Skeletal muscle cell (primary cell): ENCODE results near the gene TSPAN6.

Experiments used
- DNase-seq: peaks from one replicate; pipeline ENCODE4 v3.0.0-alpha.2; 2010; ENCODE audit warnings: low read depth
- H3K4me3 ChIP-seq: 2 replicates; pipeline ENCODE4 v1.5.1; 2011; ENCODE audit warnings: low read depth, mild to moderate bottlenecking, control low read depth, low read length, moderate library complexity

Gene TSPAN6

DNA sequence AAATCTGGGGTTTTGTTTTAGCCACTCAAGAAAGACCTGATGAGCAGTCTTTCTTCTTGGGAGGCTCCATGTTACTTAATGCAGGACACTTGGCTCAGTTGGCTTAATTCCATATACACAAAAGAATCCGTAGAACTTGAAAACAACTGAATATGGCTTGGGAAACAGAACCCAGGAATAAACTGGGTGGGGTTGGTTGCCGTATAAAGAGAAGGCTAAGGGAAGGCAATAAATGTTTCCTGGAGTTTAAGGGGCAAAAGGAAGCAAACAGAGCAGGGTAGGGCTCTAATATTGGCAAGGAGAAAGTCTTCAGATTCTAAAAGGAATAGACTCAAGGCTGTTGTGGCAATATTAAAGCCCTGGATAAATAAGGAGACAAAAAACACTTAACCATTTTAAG is 43.5 kb downstream of the TSPAN6 start:
- no peak for DNase-seq
- no peak overlapping the region for H3K4me3 ChIP-seq

DNA sequence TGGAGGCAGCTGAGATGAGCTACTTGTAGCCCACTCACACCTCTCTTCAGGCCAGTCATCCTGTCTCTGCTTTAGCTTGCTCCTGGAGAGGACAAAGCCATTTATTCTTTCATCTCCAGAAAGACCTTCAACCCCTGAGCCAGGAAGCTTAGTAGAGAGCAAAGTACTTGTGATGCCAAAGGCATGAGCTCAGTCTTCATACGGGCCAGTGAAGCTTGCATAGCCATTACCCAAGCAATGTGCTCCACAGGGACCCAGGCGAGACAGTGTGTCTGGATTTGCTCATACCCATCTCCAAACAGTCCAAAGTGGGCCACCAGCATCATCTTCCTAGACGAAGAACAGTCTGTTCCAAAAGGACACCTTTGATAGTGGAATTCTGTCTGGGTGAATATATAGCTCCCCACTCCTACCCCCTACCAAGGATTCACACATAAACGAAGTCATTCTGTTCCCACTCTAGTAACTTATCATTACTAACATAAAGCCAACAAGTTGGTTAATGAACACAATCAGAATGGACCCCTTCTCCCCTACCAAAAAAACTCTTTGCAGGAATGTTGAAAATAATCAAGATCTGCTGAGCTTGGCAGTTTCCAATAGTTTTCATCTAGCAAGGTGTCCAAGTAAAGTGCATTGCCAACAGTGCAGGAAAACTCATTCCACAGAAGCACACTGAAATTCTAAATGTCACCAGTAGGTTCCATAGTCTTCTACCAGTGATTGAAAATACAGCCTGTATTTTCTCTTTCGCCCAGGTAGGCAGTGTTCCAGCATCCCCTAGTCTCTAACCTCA is 45.2 kb downstream of the TSPAN6 start:
- DNase-seq, result no peak
- no peak overlapping the region for H3K4me3 ChIP-seq

DNA sequence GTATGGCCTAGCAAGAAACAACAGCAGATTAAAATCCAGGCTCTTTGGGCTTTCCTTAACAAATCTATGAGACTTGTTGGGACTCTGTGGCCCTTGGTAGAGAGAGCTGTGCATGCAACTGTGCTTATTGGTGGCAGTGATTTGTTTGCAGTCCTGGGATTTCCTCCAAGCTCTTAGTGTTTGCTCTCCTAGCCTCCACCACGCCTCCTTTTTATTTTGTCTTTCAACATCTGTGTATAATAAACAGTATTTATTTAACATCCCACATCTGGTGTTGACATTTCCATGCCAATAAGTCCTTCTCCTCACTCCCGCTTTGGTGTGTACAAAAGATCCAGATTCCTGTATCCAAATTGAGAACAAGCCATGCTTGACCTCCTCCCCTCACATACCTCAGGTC is 48.7 kb downstream of the TSPAN6 start:
- no peak for DNase-seq
- no peak overlapping the region for H3K4me3 ChIP-seq

DNA sequence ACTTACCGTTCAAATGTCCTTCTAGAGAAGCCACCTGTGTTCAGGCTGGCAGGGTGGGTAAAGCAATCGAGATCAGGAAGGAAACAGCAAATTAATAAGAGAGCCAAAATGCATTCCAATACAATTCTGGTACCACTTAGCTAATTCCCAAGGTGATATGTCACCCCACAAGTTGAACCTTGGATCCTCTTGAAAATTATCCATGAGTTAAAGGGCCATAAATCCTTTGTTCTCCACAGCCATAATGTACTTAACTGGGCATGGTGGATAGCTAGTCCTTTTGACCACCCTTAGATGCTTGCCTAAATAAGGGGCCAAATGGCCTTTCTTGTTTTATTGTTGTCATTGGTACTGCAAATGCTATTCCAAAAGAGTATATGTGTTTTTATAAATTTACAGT is 49.9 kb downstream of the TSPAN6 start:
- no peak overlapping the region for H3K4me3 ChIP-seq
- no peak for DNase-seq

DNA sequence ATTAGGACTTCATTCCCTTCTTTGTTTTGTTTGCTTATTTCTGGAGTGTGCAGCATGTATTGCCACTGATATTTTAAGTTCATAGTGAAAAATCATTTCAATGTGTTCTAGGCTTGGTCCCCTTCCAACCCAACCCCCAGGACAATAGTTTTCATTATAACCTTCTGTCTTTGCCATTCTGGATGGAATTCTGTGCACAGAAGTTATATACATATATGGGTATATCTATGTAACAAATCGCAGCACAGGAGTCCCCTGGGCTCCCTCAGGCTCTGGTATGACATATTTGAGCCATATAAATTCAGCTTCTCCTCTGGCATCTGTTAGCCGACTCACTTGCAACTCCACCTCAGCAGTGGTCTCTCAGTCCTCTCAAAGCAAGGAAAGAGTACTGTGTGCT is 52.0 kb downstream of the TSPAN6 start, which contains the start of gene TNMD:
TSS of gene TNMD (plus strand) at position 326 of the 400 bp plus-strand sequence. CDS start 83 bp downstream, outside the sequence.
- no peak for DNase-seq
- H3K4me3 ChIP-seq, result no peak within 1 kb of the TSS
